Gastroesophageal sphincter (tissue), 3 donors: ENCODE measurements around the gene USP6.

ENCODE experiments used
- CTCF ChIP-seq, 4 experiments: fragments of 200-600 bp in 2 of 4; fragments of 450-650 bp in 2 of 4; sonication (generic) in 1 of 4; IDR thresholded peaks; one replicate each; pipeline ENCODE4 v1.5.1; 2017 to 2019; ENCODE audit warnings: antibody characterized with exemption in 4 of 4, mild to moderate bottlenecking in 2 of 4, moderate library complexity in 2 of 4
- EP300 ChIP-seq: sonication (generic); formaldehyde crosslinking; IDR thresholded peaks from one replicate; pipeline ENCODE4 v1.6.1; 2017; ENCODE audit warnings: antibody characterized with exemption, mild to moderate bottlenecking
- POLR2A ChIP-seq, 2 donors: fragments of 450-650 bp; IDR thresholded peaks; one replicate each; pipeline ENCODE4 v1.6.1; 2017; ENCODE audit warnings: antibody characterized with exemption in 2 of 2, mild to moderate bottlenecking in 2 of 2, moderate library complexity in 1 of 2
- POLR2AphosphoS5 ChIP-seq: sonication (generic); formaldehyde crosslinking; IDR thresholded peaks from one replicate; pipeline ENCODE4 v1.6.1; 2017; ENCODE audit warnings: antibody characterized with exemption

DNA sequence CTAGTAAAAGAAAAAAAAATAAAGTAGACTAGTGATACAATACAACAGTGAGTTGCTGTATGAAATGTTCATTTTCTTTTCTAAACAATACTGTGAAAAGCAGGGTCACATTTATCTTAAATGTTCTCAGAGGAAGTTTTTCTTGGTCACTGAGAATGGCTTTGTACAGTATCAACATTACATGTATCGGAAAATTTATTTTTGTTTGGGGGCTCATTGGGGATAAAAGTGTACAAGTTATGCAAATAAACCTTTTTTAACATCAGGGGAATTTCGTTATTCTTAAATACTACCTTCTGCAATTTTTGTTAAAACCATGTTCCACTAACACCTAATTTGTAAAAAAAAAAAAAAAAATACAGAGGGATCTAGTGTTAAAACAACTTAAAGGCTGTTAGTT, 84.5 kb downstream of the USP6 start:
- no peak for TF ChIP-seq CTCF (IDR thresholded peaks at IDR 0.05)
- no peak for TF ChIP-seq EP300
- TF ChIP-seq POLR2A (IDR thresholded peaks at IDR 0.05): no peak
- no peak for TF ChIP-seq POLR2AphosphoS5
